VCaP (cell line): ENCODE results near the gene RRBP1.

Source experiments
- H3K27ac ChIP-seq: fragments of 450-650 bp; 2 replicates; pipeline ENCODE4 v1.5.1; 2017
- TF ChIP-seq, protein P1 (sequence below): fragments of 450-650 bp; conservative IDR thresholded peaks from 2 replicates; pipeline ENCODE4 v1.5.1; 2017; ENCODE audit warnings: mild to moderate bottlenecking, moderate library complexity

The RRBP1 gene

DNA sequence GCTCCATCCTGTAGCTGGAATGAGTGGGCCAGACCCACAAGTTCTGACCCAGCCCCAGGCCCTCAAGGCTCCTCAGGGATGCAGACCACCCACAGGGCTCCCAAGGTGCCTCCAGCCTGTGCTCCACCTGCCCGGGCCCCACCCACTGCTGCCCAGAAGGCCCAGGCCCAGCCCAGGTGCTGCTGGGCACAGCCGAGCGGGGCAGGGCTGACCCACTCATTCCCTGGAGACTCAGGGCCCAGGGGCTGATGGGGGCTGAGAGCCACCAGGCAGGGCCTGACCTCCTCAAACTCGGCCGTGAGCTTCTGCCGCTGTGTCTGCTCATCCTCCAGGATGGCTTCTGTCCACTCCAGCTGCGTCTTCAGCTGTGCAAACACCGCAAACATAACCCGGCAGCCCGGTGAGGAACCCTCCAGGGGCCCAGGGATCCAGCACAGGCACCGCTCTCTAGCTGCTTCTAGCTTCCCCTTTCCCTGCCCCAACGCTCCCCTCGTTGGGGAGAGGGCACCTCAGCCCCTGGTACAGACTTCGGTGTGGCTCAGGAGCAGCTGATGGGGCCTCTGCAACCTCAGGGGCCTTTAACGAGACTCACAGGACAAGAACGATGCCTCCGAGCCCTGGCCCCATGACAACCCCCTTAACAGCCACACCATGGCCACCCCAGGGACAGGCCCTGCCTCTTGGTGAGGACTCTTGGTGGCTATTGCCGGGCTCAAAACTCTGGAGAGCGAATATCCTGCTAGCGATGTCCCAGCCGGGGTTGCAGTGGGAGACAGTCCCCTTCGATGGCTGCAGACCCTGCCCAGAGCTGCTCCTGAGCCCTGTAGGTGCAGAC lies 66.2 kb downstream of the RRBP1 start:
- TF ChIP-seq, protein P1, sequence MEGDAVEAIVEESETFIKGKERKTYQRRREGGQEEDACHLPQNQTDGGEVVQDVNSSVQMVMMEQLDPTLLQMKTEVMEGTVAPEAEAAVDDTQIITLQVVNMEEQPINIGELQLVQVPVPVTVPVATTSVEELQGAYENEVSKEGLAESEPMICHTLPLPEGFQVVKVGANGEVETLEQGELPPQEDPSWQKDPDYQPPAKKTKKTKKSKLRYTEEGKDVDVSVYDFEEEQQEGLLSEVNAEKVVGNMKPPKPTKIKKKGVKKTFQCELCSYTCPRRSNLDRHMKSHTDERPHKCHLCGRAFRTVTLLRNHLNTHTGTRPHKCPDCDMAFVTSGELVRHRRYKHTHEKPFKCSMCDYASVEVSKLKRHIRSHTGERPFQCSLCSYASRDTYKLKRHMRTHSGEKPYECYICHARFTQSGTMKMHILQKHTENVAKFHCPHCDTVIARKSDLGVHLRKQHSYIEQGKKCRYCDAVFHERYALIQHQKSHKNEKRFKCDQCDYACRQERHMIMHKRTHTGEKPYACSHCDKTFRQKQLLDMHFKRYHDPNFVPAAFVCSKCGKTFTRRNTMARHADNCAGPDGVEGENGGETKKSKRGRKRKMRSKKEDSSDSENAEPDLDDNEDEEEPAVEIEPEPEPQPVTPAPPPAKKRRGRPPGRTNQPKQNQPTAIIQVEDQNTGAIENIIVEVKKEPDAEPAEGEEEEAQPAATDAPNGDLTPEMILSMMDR = no peak
- peak overlapping the region; percentile 47 for H3K27ac ChIP-seq

DNA sequence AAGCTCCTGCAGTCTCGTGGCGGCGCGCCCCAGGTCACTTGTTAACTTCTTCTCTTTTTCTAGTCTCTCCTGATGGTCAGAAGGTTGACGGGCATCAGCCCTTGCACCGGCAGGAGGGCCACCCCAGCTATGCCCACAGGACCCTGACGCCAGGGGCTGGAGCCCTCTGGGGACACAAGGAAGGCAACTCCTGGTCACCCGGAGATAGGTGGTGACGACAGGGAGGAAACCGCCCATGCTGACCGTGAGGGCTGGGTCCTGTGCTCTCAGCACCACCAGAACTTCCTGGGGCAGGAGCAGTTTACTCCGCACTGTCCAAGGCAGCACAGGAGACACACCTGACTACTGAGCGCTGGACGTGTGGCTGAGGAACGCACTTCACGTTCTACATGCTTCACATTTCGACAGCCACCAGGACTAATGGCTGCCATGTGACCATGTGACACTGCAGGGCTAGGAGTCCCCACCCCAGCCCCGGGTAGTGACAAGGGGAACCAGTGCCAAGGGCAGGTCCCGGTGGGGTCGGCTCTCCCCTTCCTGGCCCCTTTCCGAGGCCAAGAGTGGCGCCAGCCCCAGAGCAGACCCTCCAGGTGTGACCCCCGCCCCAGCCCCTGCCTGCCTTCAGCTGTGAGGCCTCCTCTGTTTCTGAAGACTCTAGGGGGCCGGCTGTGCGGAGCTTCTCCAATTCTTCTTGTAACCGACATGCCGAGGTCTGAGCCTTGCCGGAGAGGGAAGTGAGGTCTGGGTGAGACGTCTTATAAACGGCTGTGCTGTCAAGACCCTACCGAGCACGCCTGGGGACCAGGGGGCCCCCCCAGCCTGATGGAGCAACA lies 67.0 kb downstream of the RRBP1 start:
- TF ChIP-seq, protein P1 = no peak
- peak overlapping the region; percentile 47 for H3K27ac ChIP-seq

DNA sequence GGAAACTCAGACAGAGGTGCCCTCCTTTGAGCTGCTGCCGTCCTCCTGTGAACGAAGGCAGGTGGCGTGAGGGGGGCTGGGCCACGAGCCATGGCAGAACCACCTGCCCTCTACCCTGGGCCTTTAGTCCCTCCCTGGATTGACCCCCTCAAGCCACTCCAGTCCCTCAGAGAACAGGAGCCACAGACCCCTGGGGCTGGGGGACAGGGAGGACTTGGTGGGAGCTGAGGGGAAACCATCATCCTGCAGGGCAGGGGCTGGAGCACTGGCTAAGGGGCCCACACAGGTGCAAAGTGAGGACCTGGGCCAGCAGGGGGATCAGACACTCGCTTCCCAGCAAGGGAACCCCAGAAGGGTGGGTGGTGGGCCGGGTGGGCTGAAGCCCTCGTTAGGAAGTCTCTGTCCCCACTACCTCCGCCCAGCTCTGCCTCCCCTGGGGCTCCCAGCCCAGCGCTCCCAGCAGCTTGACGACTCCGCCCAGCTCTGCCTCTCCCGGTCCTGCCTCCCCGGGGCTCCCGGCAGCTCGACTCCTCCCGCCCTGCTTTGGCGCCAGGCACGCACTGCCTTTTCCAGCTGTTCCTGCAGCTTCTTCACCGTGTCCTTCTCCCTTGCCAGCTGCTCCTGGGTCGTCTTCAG lies 67.7 kb downstream of the RRBP1 start:
- TF ChIP-seq, protein P1 = no peak
- peak overlapping the region; percentile 47 for H3K27ac ChIP-seq

DNA sequence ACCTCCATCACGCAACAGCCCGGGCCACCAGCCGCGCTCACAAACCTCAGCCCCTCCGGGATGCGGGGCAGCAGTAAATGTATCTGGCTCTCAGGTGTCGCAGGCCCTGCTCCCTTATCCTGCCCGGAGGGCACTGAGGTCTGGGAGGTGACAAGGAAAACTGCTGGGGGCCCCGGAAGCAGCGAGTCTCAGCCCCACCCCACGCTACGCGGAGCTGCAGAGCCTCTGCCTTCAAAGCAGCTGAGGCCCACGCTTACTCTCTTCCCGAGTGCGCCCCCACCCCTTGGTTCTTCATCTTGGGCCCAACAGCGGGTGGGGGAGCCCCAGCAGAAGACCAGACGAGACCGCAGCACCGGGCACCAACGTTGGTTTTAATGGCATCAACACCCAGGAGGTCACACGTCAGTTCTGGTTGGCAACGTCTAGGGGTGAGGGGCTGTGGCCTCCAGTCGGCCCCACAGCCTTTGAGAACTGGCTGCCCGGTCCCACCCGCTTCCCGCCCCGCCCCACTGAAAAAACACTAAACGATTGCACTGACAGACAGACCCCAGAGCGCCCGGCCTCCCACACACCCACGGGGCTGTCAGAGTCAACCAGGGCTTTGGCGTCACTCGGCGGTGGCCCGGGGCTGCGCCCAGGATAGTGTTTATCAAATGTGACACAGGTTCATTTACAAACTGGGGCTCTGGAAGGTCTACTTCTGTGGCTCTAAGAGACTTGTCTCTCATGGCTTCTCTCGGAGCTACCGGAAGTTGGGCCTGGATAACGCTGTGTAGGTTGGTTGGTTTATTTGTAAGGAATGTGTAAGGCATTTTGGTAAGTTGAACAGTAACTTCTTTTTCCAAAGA lies 68.5 kb downstream of the RRBP1 start:
- H3K27ac ChIP-seq = peak overlapping the region; percentile 97; the same call in 1 of the 2 replicates
- TF ChIP-seq, protein P1 = no peak

DNA sequence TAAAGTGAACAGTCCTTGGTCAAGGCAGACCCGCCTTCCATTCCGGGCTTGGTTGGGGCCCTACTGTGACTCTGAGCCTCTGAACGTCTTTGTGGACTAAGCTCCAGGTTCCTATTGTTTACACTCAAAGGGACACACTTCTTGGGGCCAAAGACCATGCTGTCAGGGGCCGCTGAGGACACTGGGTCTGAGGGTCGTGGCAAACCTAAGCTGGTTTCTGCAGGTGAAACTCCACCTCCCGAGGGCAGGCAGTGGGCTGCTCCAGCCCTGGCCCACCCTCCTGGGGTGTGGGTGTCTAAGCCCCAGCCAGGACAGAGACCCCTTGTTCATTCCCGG lies 69.1 kb downstream of the RRBP1 start:
- peak overlapping the region; percentile 97; the same call in 1 of the 2 replicates for H3K27ac ChIP-seq
- TF ChIP-seq, protein P1 = no peak

DNA sequence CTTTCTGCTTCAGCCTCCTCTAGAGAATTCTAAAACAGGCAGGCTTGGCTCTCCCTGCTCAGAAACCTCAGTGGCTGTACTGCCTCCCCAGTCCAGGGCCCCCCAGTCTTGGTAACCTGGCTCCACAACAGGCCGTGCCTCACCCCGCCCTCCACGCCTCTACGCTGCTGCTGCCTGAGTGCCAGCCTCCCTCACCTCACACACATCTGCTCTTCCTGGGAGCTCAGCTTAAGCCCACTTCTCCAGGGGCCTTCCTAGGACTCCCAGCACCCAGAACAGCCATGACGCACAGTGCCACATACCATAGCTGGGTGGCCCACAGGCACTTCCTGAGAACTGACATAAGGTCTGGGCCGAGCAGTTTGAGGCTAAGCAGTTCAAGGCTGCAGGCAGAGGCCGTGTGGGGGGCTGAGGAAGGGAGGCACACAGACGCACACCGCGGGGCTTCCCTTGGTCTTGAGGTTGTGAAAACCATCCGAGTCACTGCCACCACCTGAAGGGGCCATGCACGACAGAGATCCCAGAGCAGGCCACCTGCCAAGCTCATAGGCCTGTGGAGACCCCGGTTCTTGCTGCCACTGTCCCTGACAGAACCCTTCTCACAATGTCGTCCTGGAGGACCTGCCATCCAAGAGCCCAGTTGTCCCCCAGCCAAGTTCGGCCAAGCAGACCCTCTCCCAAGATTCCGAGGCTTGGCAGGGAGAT lies 69.6 kb downstream of the RRBP1 start:
- H3K27ac ChIP-seq = peak overlapping the region; percentile 97; the same call in 1 of the 2 replicates
- TF ChIP-seq, protein P1 = no peak
